Chondrocyte (in vitro differentiated cells): ENCODE data around the gene CBR1. TPM values are rescaled to one million over a fixed set of nuclear protein-coding genes. Genes with fewer than 3 reads are reported as not detected.

ENCODE experiments used
- DNase-seq: peaks from one replicate; pipeline ENCODE4 v3.0.0; 2021; ENCODE audit warnings: mixed read lengths, low spot score
- H3K27ac Mint-ChIP-seq: one replicate; pipeline ENCODE4 v1.8.0; 2021; ENCODE audit warnings: mild to moderate bottlenecking, moderate library complexity, mixed read lengths; ENCODE audit not compliant: unreplicated experiment
- H3K27me3 Mint-ChIP-seq: 2 replicates; pipeline ENCODE4 v1.8.0; 2021; ENCODE audit warnings: low read depth, mixed read lengths
- H3K36me3 Mint-ChIP-seq: 2 replicates; pipeline ENCODE4 v1.8.0; 2021; ENCODE audit warnings: low read depth, mixed read lengths
- H3K4me1 Mint-ChIP-seq: 2 replicates; pipeline ENCODE4 v1.8.0; 2021; ENCODE audit warnings: low read depth, mild to moderate bottlenecking, mixed read lengths
- H3K4me3 Mint-ChIP-seq: one replicate; pipeline ENCODE4 v1.8.0; 2021; ENCODE audit warnings: mild to moderate bottlenecking, moderate library complexity, mixed read lengths; ENCODE audit not compliant: unreplicated experiment
- H3K9me3 Mint-ChIP-seq: 2 replicates; pipeline ENCODE4 v1.8.0; 2021; ENCODE audit warnings: low read depth, mixed read lengths
- CTCF ChIP-seq: fragments of 200-600 bp; sonication (generic); IDR thresholded peaks from 2 replicates; pipeline ENCODE4 v1.5.0; 2021; ENCODE audit warnings: antibody characterized with exemption, mild to moderate bottlenecking, moderate library complexity
- total RNA-seq: library from RNA; stranded (reverse); gene quantifications from 3 replicates; pipeline ENCODE4 v1.2.1, GENCODE V29; 2021

CBR1 gene
- total RNA-seq, 1 donor from 2014 or later = 17.6 TPM

GRCh38 chr21:36061445-36061844 is 8.4 kb upstream of the CBR1 start:
- H3K9me3 Mint-ChIP-seq = no peaks in the 10 kb centered on the region
- peaks cover 10% of the 10 kb centered on the region for H3K36me3 Mint-ChIP-seq
- DNase-seq = no peak
- H3K27ac Mint-ChIP-seq = no peak overlapping the region
- TF ChIP-seq CTCF = no peak
- H3K4me1 Mint-ChIP-seq = peaks cover 18% of the 10 kb centered on the region
- no peak overlapping the region for H3K4me3 Mint-ChIP-seq
- H3K27me3 Mint-ChIP-seq = no peaks in the 10 kb centered on the region

GRCh38 chr21:36063375-36064084 is 6.3 kb upstream of the CBR1 start:
- Mint-ChIP-seq H3K27me3 (no peaks in the 10 kb centered on the region), H3K4me1 (peaks cover 9% of the 10 kb centered on the region), H3K9me3 (peaks cover 2% of the 10 kb centered on the region), H3K4me3 (no peak overlapping the region), H3K36me3 (no peaks in the 10 kb centered on the region), H3K27ac (no peak overlapping the region)
- no peak for DNase-seq
- TF ChIP-seq CTCF = no peak

- TF ChIP-seq CTCF = no peak
- H3K27me3 Mint-ChIP-seq = no peaks in the 10 kb centered on the region
Observed at GRCh38 chr21:36064085-36064460, 5.8 kb upstream of the CBR1 start.

GRCh38 chr21:36065497-36066036 is 4.3 kb upstream of the CBR1 start:
- H3K27ac Mint-ChIP-seq = no peak overlapping the region
- peaks cover 7% of the 10 kb centered on the region for H3K36me3 Mint-ChIP-seq
- no peak overlapping the region for H3K4me3 Mint-ChIP-seq
- peaks cover 10% of the 10 kb centered on the region for H3K4me1 Mint-ChIP-seq
- no peaks in the 10 kb centered on the region for H3K27me3 Mint-ChIP-seq
- peaks cover 8% of the 10 kb centered on the region for H3K9me3 Mint-ChIP-seq
- no peak for TF ChIP-seq CTCF
- DNase-seq = no peak

More at GRCh38 chr21:36064085-36064460, 5.8 kb upstream of the CBR1 start:
- no peak for DNase-seq
- H3K27ac Mint-ChIP-seq = no peak overlapping the region
- peaks cover 4% of the 10 kb centered on the region for H3K4me1 Mint-ChIP-seq
- H3K36me3 Mint-ChIP-seq = peaks cover 4% of the 10 kb centered on the region
- H3K9me3 Mint-ChIP-seq = peaks cover 7% of the 10 kb centered on the region
- no peak overlapping the region for H3K4me3 Mint-ChIP-seq

GRCh38 chr21:36068748-36069398 is 951 bp upstream of the CBR1 start:
- no peak overlapping the region for H3K27ac Mint-ChIP-seq
- peaks cover 7% of the 10 kb centered on the region for H3K36me3 Mint-ChIP-seq
- peaks cover 15% of the 10 kb centered on the region for H3K4me1 Mint-ChIP-seq
- TF ChIP-seq CTCF = no peak
- peaks cover 8% of the 10 kb centered on the region for H3K9me3 Mint-ChIP-seq
- DNase-seq = no peak
- H3K27me3 Mint-ChIP-seq = no peaks in the 10 kb centered on the region
- no peak overlapping the region for H3K4me3 Mint-ChIP-seq
